GM18519 (cell line): ENCODE results near the gene TRIL.

Experiments
- ATAC-seq: cut with Tn5 transposase; IDR thresholded peaks from one replicate; pipeline ENCODE4 v1.9.1; 2021; ENCODE audit warnings: mild to moderate bottlenecking, moderate library complexity; ENCODE audit not compliant: unreplicated experiment, low FRiP score

TRIL gene

DNA sequence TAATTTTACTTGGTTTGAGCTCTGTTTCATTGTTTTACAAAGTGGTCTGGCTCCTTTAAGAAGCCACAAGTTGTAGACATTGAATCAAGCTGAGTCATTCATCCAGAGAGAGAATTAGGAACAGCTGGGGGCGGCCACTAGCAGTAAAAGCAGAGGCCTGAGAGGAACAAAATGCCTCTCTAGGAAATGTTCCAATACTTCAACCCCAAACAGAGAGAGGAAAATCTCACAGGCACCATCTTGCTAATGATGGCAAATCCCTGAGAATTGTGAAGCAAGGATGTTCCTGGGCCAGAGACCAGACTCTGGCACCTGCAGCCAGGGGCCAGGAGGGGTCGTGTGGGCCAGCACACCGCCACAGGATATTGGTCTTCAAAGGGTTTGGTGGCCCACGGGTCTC, 26.5 kb upstream of the TRIL start:
- ATAC-seq, result no peak

GRCh38 chr7:28984217-28984616, 26.1 kb upstream of the TRIL start:
- ATAC-seq, result no peak

- ATAC-seq, result no peak
These were observed 25.5 kb upstream of the TRIL start for GRCh38 chr7:28983396-28984190.

DNA sequence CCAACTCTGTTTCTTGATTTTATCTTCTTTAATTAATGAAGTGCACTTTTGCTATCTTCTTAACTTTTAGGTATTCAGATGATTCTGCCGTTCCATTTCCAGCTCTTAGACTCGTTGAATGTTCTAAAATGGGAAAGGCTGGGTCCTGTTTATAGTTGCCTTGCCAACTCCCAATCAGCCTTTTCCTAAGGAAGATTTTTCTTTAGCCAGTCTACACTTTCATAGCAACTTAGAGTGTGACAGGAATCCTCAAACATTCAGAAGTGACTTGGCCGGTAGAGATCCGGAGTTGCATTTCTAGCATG, 23.0 kb upstream of the TRIL start:
- no peak for ATAC-seq

- ATAC-seq, result no peak
These were observed 22.5 kb upstream of the TRIL start for GRCh38 chr7:28980451-28981160.

DNA sequence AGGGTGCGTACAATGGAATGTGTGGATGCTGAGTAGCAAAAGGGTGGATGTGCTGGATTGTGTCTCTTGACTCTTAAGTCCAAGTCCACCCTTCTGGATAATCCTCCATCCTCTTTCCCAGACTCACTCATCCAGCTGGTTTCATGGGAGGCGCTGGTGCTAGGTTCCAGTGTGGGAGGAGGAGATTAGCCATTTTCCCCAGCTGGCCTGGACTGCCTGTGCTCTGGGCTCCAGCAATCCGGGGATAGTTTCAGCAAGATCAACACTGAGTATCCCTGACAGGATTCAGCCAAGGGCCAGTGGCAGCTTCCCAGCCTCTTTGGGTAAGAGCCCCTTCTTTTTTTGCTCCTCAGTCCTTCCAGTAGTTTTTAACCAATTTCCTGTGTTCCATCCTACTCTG, 21.6 kb upstream of the TRIL start:
- no peak for ATAC-seq

DNA sequence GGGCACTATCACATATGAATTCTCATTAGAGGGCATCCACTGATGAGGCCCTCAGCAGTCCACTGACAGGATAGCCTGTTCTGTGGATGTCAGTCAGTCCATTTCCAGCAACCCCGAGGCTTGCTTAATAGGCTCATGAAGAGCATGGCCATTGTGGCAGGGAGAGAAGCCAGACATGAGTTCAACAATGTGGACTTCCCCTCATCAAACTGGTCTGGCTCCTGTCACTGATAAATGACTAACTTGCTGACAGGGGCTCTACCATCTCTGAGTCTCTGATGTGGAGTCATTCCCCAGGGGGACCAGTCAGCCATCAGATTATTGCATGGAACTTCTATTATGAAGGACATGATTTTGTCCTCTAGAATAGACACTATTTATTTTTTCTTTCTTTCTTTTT, 19.8 kb upstream of the TRIL start:
- ATAC-seq, result no peak

DNA sequence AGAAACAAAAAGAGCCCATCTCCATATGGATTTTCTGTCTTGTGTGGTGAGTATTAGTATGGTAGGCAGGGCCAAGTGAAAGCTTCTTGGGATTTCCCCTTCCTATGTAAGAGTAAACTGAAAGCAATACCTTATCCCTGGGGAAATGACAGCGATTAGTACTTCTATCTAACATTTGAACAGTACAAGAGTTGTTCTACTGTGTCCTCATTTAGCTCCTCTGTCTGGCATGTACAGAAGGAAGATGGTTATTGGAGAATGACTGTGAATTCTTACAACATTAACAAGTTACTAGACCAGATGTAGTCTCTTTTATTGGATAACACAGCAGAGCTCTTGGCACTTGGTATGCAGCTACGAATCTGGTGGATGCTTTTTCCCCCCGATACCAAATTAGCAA, 17.9 kb upstream of the TRIL start:
- no peak for ATAC-seq

- ATAC-seq, result no peak
These were observed 15.5 kb upstream of the TRIL start for GRCh38 chr7:28973591-28973990.

- ATAC-seq, result no peak
These were observed 5.9 kb upstream of the TRIL start for GRCh38 chr7:28964056-28964455.

DNA sequence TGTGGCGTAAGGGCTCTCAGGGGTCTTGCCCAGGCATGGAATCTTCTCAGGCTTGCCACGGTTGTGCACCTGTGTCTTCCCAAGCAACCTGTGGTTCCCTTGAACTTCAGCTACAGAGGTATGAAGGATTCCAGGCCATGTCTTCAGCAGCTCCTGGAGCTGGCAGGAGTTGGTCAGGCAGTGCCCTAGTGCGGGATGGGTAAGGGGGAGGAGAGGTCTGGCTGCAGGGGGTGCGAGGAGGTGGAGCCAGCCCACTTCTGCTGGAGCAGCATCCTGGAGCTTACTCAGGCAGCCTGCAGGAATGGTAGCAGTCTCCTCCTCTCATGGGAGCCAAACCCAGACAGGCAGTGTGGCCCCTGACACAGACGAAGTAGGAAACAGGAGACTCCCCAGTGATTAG, 3.8 kb upstream of the TRIL start:
- no peak for ATAC-seq

DNA sequence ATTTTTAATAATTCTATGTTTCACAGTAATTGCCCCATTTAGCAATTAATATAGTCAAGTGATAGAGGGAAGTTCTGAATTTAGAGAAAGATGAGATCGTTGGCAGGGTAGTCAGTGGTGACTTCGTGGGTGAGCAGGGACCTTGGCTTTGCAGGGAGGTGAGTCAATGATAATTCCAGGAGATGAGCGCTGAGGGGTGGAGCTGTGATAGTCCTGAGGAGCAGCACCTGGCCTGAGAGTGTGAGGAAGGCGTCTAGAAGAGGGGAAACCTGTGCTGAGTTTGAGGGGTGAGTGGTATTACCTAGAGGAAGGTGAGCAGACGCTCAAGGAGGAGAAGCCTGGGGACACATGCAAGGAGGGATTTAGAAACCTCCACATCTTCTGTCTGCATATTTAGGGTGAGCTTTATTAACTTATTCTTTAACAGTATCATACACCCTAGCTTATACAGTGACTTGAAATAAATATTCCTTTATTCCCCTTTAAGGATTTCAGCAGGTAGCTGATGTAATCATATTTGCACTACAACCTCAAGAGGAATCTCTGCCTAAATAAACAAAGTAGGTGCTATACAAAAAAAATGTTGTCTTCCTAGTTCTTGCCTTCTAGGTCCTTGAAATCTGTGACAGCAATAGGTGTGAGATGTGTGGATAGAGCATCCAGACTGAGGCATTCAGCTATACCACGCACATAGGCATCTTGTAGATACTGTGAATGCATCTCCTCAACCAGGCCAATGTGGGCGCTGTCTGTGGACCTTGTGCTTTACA, 2.1 kb upstream of the TRIL start:
- ATAC-seq, result no peak

DNA sequence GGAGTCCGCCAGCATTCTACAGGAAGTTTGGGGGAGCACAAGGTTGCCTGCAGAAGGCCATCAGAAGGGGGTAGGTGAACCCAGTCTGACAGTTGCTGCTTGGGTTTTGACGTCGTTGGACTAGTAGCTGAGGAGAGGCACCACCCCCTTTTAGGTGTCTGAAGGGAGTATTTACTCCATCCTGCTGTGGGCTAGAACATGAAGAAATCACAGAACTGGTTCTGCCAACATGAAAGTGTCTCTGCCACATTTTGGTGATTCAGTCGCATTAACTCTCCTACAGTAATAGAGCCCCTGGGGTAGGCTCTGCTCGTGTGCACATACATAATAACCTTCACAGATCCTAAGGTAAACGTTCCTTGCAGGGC, 834 bp upstream of the TRIL start:
- no peak for ATAC-seq

DNA sequence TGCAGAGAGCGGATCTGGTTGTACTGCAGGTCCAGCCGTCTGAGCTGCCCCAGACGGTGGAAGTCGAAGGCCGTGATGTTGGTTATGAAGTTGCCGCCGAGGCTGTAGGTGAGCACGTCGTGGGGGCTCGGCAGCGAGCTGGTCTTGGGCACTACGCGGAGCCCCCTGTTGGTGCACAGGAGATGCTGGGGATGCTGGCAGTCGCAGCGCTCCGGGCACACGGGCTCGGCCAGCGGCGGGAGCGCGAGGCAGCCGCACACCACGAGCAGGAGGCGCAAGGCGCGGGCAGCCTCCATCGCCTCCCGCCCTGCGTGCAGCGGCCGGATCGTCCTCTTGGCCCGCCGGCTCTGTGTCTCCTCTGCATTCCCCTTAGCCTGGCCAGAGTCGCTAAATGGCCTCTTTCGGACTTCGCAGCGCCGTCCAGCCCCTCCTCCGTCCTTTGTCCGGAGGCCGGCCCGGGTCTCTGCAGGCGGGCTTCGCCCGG, 337 bp downstream of the TRIL start:
- ATAC-seq, result no peak

DNA sequence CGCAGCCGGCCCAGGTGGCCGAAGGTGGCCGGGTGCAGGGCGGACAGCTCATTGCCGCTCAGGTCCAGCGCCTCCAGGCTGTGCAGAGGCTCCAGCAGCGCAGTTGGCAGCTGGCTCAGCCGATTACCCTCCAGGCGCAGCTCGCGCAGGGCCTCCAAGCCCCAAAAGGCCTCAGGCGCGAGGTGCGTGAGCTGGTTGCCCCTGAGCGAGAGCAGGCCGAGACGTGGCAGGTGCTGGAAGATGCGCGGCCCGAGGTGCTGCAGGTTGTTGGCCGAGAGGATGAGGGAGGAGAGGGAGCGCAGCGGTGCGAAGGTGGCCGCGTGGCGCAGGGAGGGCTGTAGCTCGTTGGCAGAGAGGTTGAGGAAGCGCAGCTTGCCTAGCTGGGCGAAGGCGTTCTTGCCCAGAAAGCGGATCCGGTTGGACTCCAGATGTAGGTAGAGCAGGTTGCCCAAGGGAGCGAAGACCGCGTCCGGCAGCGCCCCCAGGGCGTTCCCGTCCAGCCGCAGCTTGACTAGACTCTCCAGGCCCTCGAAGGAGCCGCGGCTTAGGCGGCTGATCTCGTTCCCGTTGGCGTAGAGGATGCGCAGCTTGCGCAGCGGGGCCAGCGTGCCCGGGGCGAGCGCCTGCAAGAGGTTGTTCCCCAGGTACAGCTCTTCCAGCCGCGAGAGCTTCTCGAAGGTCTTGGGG, 923 bp downstream of the TRIL start:
- no peak for ATAC-seq

DNA sequence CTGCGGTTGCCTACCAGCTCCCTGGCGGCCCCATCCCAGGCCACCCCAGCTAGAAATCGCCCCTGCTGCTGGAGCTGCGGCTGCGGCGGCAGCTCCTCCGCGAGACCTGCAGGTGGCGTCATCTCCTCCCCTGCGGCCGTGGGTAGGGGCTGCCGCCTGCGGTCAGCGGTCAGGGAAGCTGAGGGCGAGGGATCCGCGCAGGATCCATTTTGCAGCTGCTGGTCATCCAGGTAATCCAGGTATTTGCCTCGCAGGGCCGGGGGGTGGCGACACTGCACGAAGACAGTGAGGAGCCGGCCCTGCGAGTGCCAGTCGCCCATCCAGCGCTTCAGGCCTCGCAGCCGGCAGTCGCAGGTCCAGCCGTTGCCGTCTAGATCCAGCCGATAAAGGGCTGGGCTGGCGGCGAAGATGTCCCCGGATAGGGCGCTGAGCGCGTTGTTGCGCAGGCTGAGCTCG, 1.5 kb downstream of the TRIL start:
- no peak for ATAC-seq

GRCh38 chr7:28955718-28956607, 2.2 kb downstream of the TRIL start:
- no peak for ATAC-seq

DNA sequence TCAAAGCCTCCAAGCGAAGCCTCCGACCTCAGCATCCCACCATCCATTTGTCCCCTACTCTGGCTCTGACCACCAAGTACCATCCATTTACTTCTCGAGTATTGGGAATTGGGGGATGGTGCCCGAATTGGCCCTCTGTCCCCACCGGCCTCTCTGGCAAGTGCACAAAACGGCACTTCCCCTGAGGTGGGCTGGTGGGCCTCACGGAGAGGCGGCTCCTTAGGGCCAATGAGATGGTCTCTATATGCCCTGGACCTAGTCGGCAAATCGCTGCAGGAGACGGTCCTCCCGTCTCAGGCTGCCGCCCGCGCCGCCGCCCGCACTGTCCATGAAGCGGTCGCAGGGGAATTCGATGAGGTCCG, 2.8 kb downstream of the TRIL start:
- ATAC-seq, result no peak

DNA sequence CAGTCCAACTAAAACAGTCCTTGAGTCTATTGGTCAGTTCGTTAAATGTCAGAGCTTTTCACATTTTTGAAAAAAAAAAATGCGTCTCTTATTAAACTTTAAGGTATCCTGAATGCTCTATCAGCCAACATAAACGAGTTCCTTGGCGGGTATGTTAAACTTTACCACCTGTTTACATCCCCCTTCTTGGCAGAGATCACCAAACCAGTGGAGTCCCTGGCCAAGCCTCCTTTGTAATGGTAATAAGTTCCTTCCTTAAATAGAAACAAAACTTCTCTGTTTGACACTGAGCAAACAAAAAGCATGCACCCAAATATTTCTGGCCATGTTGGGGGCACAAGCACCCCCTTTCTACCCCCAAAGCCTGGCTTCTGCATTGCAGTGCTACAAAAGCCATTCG, 3.2 kb downstream of the TRIL start:
- ATAC-seq, result no peak

DNA sequence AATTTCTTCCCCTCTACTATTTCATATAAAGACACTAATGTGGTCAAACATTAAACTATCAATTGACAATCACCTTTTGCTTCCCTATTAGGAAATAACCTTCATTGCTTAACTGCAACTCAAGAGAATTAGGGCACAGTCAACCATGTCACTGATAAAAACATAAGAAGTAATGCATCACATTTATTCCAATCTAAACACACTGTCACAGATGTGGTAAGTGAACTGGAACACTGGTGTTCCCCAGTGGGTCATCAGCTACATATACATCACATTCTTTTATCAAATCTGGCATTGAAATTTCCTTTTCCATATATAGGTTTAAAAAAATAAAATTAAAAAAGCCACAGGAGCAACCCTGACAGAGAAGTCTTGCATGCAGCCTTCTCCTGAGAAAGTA, 3.7 kb downstream of the TRIL start:
- ATAC-seq, result no peak
